NT2/D1 (cell line): ENCODE measurements around the gene A1BG.

Source experiments
- DNase-seq: peaks from one replicate; pipeline ENCODE4 v3.0.0-alpha.2; 2011; ENCODE audit warnings: low read depth, low spot score
- H3K27me3 ChIP-seq: 2 replicates; pipeline ENCODE4 v1.6.0; 2011; ENCODE audit warnings: mild to moderate bottlenecking; ENCODE audit not compliant: insufficient read length, insufficient read depth
- H3K36me3 ChIP-seq: 2 replicates; pipeline ENCODE4 v1.6.1; 2011; ENCODE audit warnings: mild to moderate bottlenecking, low read length, mixed read lengths; ENCODE audit not compliant: insufficient read depth, insufficient read length
- H3K4me1 ChIP-seq: 2 replicates; pipeline ENCODE4 v1.5.1; 2011; ENCODE audit not compliant: insufficient read depth, insufficient read length
- H3K4me3 ChIP-seq: 2 replicates; pipeline ENCODE4 v1.5.1; 2011; ENCODE audit warnings: low read depth; ENCODE audit not compliant: insufficient read length
- H3K9ac ChIP-seq: 2 replicates; pipeline ENCODE4 v1.6.0; 2011; ENCODE audit warnings: low read depth; ENCODE audit not compliant: insufficient read length
- H3K9me3 ChIP-seq: 2 replicates; pipeline ENCODE4 v1.5.1; 2011; ENCODE audit warnings: mild to moderate bottlenecking, low read length; ENCODE audit not compliant: insufficient read depth
- SUZ12 ChIP-seq: IDR thresholded peaks from 2 replicates; pipeline ENCODE4 v1.6.1; 2011; ENCODE audit not compliant: insufficient read length, insufficient read depth; ENCODE audit errors: extremely low read depth
- YY1 ChIP-seq: IDR thresholded peaks from 2 replicates; pipeline ENCODE4 v1.6.1; 2011; ENCODE audit not compliant: insufficient read length, insufficient read depth
- ZNF274 ChIP-seq: IDR thresholded peaks from 2 replicates; pipeline ENCODE4 v1.6.1; 2011; ENCODE audit warnings: mild to moderate bottlenecking, low read depth, low read length

Gene A1BG

GRCh38 chr19:58346961-58347929, 6.0 kb downstream of the A1BG start:
- peaks cover 10% of the 10 kb centered on the region for H3K36me3 ChIP-seq
- DNase-seq = no peak

GRCh38 chr19:58345558-58345957, 7.7 kb downstream of the A1BG start:
- Histone ChIP-seq H3K9ac (no peak overlapping the region), H3K4me1 (peaks cover 2% of the 10 kb centered on the region), H3K9me3 (no peaks in the 10 kb centered on the region), H3K36me3 (peaks cover 12% of the 10 kb centered on the region), H3K4me3 (no peak overlapping the region), H3K27me3 (peaks cover 15% of the 10 kb centered on the region)
- TF ChIP-seq YY1 = no peak
- no peak for TF ChIP-seq SUZ12
- no peak for DNase-seq

More at GRCh38 chr19:58346961-58347929, 6.0 kb downstream of the A1BG start:
- Histone ChIP-seq H3K4me3 (peak overlapping the region; percentile 75), H3K9me3 (no peaks in the 10 kb centered on the region), H3K9ac (peak overlapping the region; percentile 85), H3K27me3 (peaks cover 15% of the 10 kb centered on the region), H3K4me1 (peaks cover 2% of the 10 kb centered on the region)
- TF ChIP-seq ZNF274 = no peak
- TF ChIP-seq SUZ12 = no peak
- TF ChIP-seq YY1 = no peak

- Histone ChIP-seq H3K9ac (no peak overlapping the region), H3K27me3 (no peaks in the 10 kb centered on the region), H3K9me3 (peaks cover 11% of the 10 kb centered on the region; the same call in 1 of the 2 replicates), H3K36me3 (peaks cover 60% of the 10 kb centered on the region), H3K4me1 (no peaks in the 10 kb centered on the region), H3K4me3 (no peak overlapping the region)
- TF ChIP-seq ZNF274 (no peak), YY1 (no peak)
- no peak for DNase-seq
Measured at GRCh38 chr19:58338825-58339558, 14.3 kb downstream of the A1BG start.

- H3K9me3 ChIP-seq = peaks cover 11% of the 10 kb centered on the region; the same call in 1 of the 2 replicates
- no peak for DNase-seq
- no peaks in the 10 kb centered on the region for H3K4me1 ChIP-seq
- no peak overlapping the region for H3K4me3 ChIP-seq
- H3K9ac ChIP-seq = no peak overlapping the region
- no peaks in the 10 kb centered on the region for H3K27me3 ChIP-seq
- TF ChIP-seq SUZ12 (no peak), ZNF274 (no peak), YY1 (no peak)
- peaks cover 60% of the 10 kb centered on the region for H3K36me3 ChIP-seq
Measured at GRCh38 chr19:58338336-58338735, 15.0 kb downstream of the A1BG start.

GRCh38 chr19:58336820-58337219, 16.5 kb downstream of the A1BG start:
- Histone ChIP-seq H3K9ac (no peak overlapping the region), H3K27me3 (no peaks in the 10 kb centered on the region), H3K9me3 (peaks cover 11% of the 10 kb centered on the region; the same call in 1 of the 2 replicates), H3K4me1 (no peaks in the 10 kb centered on the region), H3K4me3 (no peak overlapping the region), H3K36me3 (peaks cover 59% of the 10 kb centered on the region)
- TF ChIP-seq ZNF274 (no peak), YY1 (no peak), SUZ12 (no peak)
- DNase-seq = no peak

GRCh38 chr19:58336216-58336615, 17.1 kb downstream of the A1BG start:
- Histone ChIP-seq H3K9ac (no peak overlapping the region), H3K4me1 (no peaks in the 10 kb centered on the region), H3K4me3 (no peak overlapping the region), H3K9me3 (peaks cover 11% of the 10 kb centered on the region; the same call in 1 of the 2 replicates), H3K27me3 (no peaks in the 10 kb centered on the region), H3K36me3 (peaks cover 53% of the 10 kb centered on the region)
- TF ChIP-seq ZNF274 (no peak), YY1 (no peak), SUZ12 (no peak)
- no peak for DNase-seq

- Histone ChIP-seq H3K9ac (no peak overlapping the region), H3K9me3 (peaks cover 11% of the 10 kb centered on the region; the same call in 1 of the 2 replicates), H3K27me3 (no peaks in the 10 kb centered on the region), H3K4me3 (no peak overlapping the region), H3K4me1 (no peaks in the 10 kb centered on the region), H3K36me3 (peaks cover 48% of the 10 kb centered on the region)
- no peak for DNase-seq
- TF ChIP-seq YY1 (no peak), SUZ12 (no peak), ZNF274 (no peak)
Measured at GRCh38 chr19:58335630-58336029, 17.7 kb downstream of the A1BG start.
